ENCODE results near the gene MMAB. TPM values are rescaled to one million over a fixed set of nuclear protein-coding genes. Genes with fewer than 3 reads are reported as not detected.

Gene MMAB
- total and polyA plus RNA-seq, 2 experiments from 2014 or later, result 89.4 to 174 TPM

DNA sequence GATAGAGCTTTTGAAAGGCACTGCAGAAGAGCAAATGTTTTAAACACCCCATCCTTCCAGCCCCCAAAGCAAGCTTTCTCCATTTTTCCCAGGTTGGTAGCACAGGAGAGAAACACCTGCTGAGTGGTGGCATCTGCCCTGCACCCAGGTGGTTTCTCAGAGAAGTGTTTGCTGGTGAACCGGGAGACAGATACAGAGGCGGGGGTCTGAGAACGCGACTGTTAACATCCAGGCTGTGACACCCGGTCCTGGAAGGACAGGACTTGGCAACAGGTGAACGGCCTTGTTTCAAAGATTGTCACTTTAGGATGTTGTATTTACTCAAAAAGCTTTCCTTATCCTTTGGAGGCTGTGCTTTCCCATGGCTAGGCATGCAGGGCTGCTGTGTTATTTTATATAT, 18.5 kb downstream of the MMAB start:
- no peaks in the 10 kb centered on the region for H3K27me3 ChIP-seq
- H3K27ac ChIP-seq, result no peak overlapping the region
- no peak overlapping the region for H3K4me3 ChIP-seq
- H3K36me3 ChIP-seq, result no peaks in the 10 kb centered on the region
- DNase-seq (ENCODE audit: low read depth in 1 of 2, low spot score in 1 of 2), result no peak
- H3K9me3 ChIP-seq (ENCODE audit: low read depth), result no peaks in the 10 kb centered on the region
- peaks cover 14% of the 10 kb centered on the region for H3K4me1 ChIP-seq (ENCODE audit: low read depth)
- TF ChIP-seq, protein P1, sequence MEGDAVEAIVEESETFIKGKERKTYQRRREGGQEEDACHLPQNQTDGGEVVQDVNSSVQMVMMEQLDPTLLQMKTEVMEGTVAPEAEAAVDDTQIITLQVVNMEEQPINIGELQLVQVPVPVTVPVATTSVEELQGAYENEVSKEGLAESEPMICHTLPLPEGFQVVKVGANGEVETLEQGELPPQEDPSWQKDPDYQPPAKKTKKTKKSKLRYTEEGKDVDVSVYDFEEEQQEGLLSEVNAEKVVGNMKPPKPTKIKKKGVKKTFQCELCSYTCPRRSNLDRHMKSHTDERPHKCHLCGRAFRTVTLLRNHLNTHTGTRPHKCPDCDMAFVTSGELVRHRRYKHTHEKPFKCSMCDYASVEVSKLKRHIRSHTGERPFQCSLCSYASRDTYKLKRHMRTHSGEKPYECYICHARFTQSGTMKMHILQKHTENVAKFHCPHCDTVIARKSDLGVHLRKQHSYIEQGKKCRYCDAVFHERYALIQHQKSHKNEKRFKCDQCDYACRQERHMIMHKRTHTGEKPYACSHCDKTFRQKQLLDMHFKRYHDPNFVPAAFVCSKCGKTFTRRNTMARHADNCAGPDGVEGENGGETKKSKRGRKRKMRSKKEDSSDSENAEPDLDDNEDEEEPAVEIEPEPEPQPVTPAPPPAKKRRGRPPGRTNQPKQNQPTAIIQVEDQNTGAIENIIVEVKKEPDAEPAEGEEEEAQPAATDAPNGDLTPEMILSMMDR (IDR thresholded peaks at IDR 0.05; ENCODE audit: low read depth, low read length), result no peak

DNA sequence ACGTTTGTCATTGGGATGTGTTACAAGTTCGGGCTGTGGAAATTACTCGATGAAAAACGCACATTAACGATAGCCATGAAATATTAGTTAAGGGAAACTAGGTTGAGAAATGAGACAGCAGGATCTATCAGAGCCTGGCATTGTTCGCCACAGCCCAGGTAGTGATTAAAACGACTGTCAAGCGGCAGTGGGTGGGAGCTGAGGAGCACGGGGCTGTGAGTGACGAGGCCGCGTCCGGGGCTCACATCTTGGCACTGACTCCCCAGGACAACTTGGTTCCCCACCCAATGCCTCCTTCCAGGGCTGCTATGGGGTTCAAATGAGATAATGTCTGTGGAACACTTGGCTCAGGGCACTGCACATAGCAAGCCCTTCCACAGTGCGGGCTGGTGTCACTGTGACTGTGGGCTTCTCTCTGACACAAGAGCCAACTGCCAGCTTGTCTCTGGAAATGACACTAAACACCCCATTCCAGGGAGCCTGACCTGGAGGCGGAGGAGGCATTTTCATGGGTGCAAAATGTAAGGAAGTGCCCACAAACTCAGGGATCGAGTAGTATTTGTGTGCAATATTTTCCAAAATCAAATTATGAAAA, 19.3 kb downstream of the MMAB start:
- H3K4me3 ChIP-seq, result no peak overlapping the region
- TF ChIP-seq, protein P1 (IDR thresholded peaks at IDR 0.05; ENCODE audit: low read depth, low read length), result no peak
- no peaks in the 10 kb centered on the region for H3K27me3 ChIP-seq
- peaks cover 14% of the 10 kb centered on the region for H3K4me1 ChIP-seq (ENCODE audit: low read depth)
- H3K27ac ChIP-seq, result no peak overlapping the region
- no peaks in the 10 kb centered on the region for H3K36me3 ChIP-seq
- H3K9me3 ChIP-seq (ENCODE audit: low read depth), result no peaks in the 10 kb centered on the region
- DNase-seq (ENCODE audit: low read depth in 1 of 2, low spot score in 1 of 2), result no peak

DNA sequence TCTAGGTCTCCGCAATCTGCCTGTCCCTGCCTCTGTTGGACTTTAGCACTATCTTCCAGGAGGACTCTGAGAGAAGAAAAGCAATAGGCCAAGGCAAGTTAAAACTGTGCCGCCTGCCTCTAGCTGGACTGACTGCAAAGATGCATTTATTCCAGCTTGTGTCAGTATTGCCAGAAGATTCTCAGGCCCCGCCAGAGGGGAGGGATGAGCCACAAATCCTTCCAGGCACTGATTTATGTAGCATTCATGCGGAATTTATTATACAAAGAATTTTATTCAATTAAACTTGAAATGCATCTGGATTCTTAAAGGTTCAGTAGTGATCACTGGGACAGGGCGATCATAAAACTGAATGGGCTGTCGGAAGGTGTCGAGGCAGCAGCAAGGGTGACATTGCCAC, 19.8 kb downstream of the MMAB start:
- Histone ChIP-seq H3K4me3 (no peak overlapping the region), H3K4me1 (ENCODE audit: low read depth) (peaks cover 14% of the 10 kb centered on the region), H3K27ac (no peak overlapping the region), H3K27me3 (no peaks in the 10 kb centered on the region), H3K36me3 (no peaks in the 10 kb centered on the region), H3K9me3 (ENCODE audit: low read depth) (no peaks in the 10 kb centered on the region)
- no peak for DNase-seq (ENCODE audit: low read depth in 1 of 2, low spot score in 1 of 2)
- TF ChIP-seq, protein P1 (IDR thresholded peaks at IDR 0.05; ENCODE audit: low read depth, low read length), result no peak

DNA sequence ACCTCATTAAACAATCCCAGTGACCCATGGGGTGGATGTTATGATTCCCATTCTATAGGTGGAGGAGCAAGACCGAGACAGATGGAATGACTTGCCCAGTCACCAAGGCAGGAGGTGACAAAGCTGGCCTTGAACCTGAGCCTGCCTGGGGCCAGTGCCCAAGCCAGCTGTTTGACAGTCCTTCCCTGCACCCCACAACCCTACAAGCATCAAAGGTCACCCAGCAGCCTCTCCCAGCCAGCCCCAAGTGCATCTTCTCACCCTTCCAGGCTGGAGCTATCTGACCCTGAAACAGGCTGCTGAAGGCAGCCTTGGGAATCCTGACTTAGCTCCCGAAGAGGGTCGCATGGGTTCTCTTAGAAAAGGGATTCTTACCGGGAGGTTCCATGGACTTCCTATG, 20.3 kb downstream of the MMAB start:
- no peak for DNase-seq (ENCODE audit: low read depth in 1 of 2, low spot score in 1 of 2)
- Histone ChIP-seq H3K4me1 (ENCODE audit: low read depth) (peaks cover 9% of the 10 kb centered on the region), H3K9me3 (ENCODE audit: low read depth) (no peaks in the 10 kb centered on the region), H3K27me3 (no peaks in the 10 kb centered on the region), H3K36me3 (no peaks in the 10 kb centered on the region), H3K4me3 (no peak overlapping the region), H3K27ac (no peak overlapping the region)
- TF ChIP-seq, protein P1 (IDR thresholded peaks at IDR 0.05; ENCODE audit: low read depth, low read length), result no peak

DNA sequence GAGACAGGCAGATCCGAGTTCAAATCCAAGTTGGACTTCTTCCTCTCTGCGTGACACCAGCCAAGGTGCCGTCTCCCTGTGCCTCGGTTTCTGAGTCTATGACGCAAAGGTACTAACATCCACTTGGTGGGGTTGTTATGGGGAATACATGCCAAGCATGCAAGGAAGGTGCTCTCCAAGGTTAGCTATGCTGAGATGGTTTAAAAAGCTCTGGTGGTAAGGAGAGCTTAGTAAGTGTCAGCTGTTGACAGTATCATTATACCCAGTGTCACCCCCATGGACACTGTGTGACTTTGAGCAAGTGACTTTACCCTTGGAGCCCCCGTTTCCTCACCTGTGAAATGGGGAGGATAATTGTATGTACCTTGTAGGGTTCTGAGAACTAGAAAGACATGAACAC, 22.2 kb downstream of the MMAB start:
- no peaks in the 10 kb centered on the region for H3K9me3 ChIP-seq (ENCODE audit: low read depth)
- H3K4me1 ChIP-seq (ENCODE audit: low read depth), result peaks cover 6% of the 10 kb centered on the region
- H3K4me3 ChIP-seq, result no peak overlapping the region
- H3K36me3 ChIP-seq, result no peaks in the 10 kb centered on the region
- DNase-seq (ENCODE audit: low read depth in 1 of 2, low spot score in 1 of 2), result no peak
- TF ChIP-seq, protein P1 (IDR thresholded peaks at IDR 0.05; ENCODE audit: low read depth, low read length), result no peak
- H3K27ac ChIP-seq, result no peak overlapping the region
- H3K27me3 ChIP-seq, result no peaks in the 10 kb centered on the region
